ENCODE measurements around the gene ADM2.
A peak's percentile ranks its signal among the peaks of the same experiment; 100 is the strongest.

The ADM2 gene

DNA sequence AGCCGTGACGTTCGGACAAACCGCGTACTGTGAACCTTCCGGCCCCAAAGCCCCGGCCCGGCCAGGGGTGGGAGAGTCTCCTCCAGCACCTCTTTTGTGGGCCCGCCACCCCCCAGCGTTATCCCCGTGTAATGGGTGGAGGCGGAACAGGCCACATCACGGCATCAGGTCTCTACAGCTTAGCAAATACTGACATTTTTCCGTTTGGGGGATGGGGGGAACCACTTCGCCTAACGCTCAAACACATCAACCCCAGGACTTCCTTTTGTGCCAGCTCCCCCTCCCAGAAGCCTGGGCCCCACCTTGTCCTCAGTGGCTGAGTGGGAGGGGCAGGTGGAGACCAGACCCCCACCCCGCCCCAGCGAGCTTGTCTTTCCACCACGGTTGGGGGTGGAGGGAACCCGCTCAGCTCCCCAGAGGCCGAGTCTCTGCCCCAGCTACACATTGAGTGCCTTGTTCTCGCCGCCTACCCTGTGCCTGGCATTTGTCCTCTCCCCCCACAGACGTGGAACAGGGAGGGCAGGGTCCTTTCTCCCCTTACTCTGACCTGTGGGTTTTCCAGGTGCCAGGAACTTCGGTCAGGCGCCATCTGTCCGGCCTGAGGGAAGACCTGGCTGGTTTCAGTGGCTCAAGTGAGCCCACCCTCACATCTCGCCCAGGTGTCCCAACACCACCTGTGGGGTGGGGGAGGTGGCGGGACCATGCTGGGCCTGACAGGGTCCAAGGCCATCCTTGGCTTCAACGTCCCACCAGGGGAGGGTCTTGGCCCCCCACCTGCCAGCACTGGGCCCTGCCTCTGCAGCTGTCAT lies 36.1 kb upstream of the ADM2 start:
- DNase-seq (ENCODE audit: low spot score): no peak

DNA sequence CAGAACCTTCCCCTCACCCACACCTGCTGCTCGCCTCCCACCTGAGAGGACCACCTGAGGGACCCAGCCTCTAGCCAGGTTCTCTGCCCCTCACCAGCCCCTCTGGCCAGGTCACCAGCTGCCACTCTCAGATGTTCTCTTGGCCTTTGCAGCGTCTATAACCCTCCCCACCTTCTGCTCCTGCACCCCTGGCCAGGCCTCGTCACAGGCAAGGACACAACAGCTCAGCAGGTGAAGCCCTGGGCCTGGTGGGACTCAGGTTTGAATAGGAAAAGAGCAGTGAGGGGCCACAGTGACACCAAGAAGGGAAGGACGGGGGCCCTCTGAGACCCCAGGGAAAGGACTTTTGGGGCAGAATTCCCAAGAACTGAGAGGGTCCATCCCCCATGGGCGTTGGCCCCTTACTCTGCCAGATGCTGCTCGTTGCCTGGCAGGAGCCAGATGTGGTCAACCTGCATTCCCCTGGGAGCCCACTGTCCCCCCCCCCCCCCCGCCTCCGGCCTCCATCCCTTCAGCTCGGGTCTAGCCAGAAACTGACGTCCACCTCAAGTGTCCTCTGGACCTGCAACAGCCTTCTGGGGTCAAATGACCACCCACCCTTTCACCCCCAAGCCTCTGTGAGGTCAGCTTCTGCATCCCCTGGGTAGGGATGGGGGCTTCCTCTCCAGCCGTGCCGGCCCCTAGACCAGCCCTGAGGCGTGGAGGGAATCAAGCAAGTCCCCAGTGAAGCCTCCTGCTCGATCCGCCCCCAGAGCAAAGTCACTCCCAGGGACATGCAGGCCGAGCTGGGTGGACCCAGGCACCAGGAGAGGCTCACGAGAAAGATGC lies 35.2 kb upstream of the ADM2 start:
- DNase-seq (ENCODE audit: low spot score): no peak

DNA sequence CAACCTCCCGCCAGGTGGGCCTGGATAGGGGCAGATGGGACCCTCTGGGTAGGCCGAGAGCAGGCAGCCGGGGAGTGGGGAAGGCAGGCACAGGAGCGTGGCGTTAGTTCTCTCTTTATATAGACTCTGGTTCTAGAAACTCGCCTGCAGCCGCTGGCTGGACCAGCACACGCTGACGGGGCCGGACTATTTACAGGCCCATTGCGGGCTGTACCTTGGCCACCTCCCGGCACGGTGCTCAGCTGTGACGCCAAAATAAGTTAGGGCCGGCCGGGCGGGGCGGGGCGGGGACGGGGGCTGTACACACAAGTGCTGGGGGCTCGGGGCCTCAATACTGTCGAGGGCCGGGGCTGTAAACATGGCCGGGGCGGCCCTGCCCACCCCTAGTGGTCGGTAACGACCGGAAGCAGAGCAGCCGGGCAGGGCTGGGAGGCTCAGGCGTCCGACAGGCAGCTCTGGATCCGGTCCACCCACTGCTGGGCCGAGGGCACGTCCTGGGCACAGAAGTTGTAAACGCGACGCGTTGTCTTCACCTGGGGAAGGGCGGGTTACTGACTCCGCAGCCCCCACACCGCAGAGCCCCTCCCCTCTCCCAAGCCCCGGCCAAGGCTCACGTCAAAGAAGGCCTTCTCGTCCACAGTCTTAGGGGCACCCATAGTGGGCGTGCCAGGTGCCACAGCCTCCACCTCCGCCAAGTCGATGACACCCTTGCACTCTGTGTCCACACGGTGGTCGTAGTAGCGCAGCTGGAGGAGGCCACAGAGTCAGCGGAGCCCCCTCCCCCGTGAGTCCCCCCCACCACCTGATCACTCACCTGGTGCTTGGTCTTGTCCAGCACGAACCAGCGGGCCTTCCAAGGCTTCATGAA lies 34.4 kb upstream of the ADM2 start:
- DNase-seq (ENCODE audit: low spot score): no peak

DNA sequence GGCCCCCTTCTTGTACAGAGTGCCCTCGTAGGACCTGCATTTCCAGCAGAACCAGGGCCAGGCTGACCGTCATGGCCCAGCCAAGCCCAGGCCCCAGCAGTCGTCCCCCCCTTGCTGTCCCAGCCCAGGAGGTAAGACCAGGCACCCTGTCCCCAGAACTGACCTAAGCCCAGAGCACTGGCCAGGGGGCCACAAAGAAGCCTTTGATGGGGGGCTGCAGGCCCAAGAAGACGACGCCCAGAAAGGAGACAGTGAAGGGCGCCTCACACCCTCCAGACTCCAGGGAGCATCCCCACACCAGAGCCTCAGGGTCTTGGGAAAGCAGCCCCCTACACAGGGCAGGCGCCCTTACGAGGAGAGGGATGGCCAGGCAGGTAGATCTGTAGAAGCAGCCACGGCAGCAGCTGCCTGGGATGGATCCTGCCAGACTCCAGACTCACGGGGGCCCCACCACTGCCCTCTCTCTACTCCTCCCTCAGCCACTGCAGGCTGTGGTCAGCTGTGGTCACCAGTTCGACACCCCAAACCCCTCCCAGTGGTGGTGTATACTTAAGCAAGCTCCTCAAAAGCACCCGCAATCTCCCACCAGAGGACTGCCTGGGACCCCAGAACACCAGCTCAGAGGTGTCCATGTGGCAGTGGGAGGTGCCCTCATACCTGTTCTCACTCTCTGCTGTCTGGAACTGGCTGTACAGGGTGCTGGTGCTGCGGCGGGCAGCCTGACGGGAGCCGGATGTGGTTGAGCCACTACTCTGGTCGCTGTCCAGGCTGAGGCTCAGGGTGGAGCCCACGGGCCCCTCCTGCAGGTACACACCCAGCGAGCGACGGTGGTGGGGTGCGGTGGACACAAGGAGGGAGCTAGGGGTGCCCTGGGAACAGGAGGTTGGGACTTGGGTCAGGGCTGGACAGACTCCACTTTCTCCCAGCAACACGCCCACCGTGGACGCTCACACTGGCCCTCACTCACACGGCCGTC lies 33.5 kb upstream of the ADM2 start:
- DNase-seq (ENCODE audit: low spot score): no peak

DNA sequence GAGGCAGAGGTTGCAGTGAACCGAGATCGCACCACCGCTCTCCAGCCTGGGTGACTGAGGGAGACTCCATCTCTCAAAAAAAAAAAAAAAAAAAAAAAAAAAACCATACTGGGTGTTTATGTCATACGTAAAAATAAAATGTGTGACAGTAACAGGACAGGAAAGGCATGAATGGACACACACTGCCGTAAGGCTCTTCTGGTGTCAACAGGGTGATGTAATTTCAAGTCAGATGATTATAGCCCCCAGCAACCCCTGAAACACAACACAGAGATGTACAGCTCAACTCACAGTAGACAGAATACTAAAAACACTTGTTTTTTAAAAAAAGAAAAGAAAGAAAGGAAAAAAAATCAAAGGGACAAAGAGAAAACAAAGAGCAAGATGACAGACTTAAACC lies 28.7 kb upstream of the ADM2 start:
- DNase-seq (ENCODE audit: low spot score): no peak

DNA sequence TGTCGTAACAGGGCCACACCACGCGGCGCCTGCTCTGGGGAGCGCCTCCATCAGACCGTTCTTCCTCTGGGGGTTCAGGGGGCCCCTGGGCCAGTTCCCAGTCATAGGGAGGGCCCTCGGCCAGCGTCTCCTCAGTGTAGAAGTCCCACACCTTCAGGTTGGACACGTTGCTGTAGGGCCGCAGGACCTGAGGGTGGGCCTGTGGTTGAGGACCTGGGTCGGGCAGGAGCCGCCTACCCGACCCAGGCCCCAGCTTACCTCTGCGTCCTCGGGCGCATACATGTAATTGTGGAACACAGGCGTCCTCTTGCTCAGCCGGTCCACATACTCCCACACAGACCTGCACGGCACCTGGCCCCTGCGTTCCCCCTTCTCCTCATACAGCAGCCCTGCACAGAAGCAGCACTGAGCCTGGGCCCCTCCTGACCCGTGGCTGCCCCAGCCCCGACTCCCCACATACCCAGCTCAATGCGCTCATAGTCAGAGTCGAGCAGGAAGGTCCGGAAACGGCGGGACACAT lies 26.7 kb upstream of the ADM2 start:
- no peak for DNase-seq (ENCODE audit: low spot score)

DNA sequence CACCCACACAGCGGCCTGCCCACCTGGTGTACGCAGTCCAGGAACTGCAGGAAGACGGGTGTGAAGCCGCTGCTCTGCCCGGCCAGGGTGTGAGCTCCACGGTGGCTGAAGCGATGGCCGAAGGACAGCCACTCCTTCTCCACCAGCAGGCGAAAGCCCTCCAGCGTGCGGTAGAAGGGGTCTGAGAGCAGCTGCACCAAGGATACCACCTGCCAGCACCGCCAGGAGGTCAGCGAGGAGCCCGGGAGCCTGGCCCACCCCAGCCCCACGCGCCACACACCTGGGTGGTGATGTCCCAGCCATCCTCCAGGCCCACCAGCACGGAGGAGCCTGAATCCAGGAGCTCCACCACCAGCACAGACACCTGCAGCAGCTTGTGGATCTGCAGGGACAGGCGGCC lies 26.1 kb upstream of the ADM2 start:
- DNase-seq (ENCODE audit: low spot score): no peak

DNA sequence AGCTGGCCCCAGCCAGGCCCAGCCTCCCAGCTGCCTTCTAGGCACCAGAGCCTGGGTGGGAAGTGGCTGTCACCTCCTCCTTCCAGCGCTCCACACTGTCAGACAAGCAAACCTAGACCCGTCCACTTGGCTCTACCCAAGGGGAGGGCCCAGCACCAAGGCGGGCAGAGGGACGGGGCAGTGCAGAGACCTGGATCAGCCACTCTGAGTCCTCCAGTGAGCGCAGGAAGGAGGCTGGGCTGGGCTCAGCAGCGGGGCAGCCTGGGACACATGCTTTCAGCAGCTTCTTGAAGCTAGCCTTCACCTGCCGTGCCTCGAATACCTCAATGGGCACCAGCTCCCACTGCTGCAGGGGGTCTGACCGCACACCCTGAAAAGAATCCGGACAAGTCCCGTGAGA lies 25.3 kb upstream of the ADM2 start:
- DNase-seq (ENCODE audit: low spot score): no peak

DNA sequence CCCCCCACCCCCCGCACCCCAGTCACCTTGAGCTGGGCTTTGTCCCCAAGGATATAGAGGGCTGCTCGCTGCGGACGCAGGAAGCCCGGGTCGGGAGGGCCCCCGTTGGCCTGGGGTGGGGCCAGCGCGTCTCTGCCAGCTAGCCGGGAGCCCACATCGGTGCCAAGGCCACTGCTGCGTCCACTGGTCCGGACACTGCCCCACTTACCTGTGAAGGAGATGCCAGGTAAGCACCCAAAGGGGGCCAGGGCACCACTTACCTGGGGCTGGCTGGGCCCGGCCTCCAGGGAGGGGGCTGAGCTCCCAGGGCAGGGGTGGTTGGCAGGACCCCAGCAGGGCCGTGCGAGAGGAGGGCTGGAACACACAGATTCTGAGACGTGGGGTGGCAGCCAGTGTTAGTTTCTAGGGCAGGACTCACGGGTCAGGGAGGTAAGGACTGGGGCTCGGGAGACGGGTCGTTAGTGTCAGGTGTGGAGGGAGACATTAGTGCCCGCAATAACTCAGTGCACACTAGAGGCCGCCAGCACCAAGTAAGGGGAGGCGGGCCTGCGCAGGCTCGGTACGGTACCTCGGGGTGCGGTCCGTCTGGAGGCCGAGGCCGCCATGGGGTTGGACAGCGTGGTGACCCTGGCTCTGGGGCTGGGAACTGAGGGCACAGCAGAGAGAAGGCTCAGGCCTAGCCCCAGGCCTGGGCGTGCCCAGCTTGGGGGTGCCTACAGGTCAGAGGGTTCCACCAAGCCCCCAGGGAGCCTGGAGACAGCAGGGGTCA lies 24.7 kb upstream of the ADM2 start:
- DNase-seq (ENCODE audit: low spot score): peak; percentile 77

DNA sequence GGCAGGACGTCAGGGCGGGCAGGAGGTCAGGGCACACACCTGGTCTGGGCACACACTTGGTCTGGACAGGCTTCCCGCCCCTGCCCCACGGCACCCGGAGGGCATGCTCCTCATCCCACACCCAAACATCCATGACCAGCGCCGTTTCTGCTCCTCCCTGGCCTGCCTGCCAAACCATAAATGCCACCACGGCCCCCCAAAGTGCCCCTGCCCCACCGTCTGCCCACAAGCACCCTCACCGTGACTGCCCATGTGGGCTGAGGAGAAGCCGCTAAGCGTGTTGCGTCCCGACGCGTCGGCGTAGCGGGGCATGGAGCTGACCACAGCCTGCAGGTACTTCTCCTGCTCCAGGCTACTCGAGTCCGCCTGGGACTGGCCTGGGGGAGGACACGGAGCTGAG lies 22.3 kb upstream of the ADM2 start:
- DNase-seq (ENCODE audit: low spot score): no peak

DNA sequence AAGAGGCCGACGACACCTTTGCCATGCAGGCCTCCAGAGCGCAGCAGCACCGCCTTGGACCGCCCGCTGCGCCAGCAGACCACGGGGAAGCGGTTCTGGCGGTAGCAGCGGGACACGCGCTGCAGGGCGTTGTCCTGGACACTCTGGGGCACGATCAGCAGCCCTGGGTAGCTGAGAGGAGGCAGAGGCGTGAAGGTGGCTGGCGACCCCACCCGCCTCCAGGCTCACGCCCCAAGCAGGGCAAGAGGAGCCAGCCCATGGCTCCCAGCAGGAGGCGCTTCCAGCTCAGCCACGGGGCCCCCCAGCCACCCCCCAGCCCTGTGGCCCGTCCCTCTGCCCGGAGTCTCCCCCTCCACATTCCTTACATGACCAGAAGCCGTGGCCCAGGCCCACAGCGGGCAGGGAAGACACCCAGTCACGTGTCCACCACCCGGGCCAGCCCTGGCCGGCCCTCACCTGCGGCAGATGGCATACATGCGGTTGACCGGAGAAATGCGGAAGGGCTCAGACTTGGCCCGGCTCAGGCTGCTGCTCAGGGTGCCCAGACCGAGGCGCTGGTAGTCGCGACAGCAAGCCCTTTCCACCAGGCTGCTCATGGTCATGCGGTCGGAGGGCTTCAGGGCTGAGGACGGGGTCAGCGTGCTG lies 21.7 kb upstream of the ADM2 start:
- no peak for DNase-seq (ENCODE audit: low spot score)

DNA sequence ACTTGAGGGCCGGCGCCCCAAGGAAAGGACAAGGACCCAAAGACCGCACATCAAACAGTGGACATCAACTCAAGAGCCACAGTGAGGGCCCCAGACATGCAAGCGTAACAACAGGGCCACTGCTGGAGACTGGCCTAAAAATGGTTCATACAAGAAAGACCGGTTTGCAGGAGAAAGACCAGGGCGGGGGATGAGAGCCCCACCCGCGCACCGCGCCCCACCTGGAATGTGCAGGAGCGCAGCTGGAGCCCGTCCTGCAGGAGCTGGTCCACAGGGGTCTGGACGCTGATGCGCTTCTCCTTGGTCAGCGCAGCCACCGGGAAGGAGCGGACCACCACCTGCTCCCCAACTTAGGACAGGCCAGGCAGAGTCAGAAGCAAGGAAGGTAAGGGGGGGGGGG lies 20.4 kb upstream of the ADM2 start:
- DNase-seq (ENCODE audit: low spot score): no peak

DNA sequence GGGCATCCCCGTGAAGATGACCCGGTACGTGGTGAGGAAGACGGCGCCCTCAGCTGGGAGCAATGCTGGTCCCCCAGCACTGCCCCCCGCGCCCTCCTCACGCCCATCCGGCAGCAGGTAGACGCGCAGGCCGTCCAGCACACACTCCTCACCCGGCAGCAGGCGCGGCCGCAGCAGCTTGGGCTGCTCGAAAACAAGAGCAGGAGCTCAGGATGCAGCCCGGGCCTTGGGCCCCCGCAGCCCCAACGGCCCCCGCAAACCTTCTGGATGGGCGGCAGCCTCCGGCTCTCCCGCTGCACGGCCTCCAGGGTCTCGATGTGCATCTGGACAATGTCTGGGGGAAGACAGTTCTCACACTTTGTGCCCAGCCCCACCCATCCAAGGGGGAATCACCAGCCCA lies 19.8 kb upstream of the ADM2 start:
- no peak for DNase-seq (ENCODE audit: low spot score)

DNA sequence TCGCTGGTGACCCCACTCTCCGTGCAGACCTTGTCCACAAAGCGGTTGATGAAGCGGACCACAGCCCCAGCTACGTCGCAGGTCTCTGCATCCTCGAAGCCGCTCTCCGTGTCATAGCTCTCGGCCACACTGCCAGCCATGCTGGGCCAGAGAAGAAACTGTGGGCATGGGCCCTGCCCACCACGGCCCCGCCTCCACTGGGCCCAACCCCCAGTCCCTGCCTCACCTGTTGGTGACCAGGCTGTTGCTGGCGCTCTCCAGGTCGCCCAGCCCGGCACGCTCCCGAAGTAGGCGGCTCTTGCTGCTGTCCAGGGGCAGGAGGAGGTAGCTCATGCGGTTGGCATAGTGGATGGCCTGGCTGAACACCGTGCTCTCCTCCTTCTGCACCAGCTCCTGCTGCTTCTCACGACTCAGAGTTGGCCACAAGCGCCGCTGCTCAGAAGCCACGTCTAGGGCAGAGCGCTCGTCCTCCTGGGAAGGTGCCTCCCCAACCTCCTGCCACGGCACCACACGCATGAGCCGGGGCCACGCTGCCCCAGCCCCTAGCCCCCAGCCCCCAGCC lies 19.3 kb upstream of the ADM2 start:
- DNase-seq (ENCODE audit: low spot score): no peak

DNA sequence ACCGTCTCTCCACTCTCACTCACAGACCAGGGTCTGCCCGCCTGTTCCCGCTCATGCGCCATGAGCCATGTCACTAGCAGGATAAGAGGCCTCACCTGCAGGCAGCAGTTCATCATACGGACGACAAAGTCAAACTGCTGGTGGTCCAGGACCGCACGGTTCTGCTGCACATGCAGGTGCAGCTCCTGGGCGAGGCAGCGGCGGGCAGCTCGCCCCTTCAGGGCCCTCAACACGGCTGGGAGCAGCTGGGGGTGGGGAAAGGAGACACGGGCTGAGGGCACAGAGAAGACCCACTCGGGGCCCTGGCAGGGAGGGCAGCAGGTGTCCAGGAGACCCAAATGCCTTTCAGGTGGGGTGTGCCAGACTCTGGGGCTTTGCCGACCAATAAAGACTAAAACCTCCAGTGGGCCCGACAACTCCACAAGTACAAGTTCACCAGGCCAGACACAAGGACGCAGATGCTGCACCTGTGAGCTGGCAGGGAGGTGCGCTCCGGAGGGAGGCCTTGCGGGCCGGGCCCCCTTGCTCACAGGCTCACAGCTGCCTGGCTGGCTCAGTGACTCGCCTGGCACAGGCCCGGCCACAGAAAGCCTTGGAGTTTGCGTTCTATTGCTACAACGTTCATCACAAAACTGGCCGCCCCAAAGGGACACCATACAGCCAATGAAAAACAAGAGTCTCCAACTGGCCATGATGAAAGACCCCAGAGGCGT lies 18.0 kb upstream of the ADM2 start:
- DNase-seq (ENCODE audit: low spot score): no peak

DNA sequence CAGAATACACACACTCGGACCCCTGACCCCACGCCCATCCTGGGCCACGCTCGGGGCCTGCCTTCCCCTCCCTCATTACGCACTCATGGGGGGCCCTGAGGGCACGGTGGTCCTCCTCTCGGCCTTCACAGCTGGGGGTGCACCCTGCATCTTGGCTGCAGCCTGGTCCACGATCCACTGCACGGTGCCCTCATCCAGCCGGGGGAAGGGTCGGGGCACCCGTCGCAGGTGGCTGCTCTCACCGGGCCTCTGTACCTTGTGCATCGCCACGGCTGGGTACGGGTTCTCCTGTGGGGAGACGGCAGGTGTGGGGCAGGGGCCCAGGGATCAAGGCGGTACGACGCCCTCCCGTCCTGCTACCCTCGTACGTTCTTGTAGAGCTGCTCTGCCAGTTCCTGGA lies 16.9 kb upstream of the ADM2 start:
- no peak for DNase-seq (ENCODE audit: low spot score)

DNA sequence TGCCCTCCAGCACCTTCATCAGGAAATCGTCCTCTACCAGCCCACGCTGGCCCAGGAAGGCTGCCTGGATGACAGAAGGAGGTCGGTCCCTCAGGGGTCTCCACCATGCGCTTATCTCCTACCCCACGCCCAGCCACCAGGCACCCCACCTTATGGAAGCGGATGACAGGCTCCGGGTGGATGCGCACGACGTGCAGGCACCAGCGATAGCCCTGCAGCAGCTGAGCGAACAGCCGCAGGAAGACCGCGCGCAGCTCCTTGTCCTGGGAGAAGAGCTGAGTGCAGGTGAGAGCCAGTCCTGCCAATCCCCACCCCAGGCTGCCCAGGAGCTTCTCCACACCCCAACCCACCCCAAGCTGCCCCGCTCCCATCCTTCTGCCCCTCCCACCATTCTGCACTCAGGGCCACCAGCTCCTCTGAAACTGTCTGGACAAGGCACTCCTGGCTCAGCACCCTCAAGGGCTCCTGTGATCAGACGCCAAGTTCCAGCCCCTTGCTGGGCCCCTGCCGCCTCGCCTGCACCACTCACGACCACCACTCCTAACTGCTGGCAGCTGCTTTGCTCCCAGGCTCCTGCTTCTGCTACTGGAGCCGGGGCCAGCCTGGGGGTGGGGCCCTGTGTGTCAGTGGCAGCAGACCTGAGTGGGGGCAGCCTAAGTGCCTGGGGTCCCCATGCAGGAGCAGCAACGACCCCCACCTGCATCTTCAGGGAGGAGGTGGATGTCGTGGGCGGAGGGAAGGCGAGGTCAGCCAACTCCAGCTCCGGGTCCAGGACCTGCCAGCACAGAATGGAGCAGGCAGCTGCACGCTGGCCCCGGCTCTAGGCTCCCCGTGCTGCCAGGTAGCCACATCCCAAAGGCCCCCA lies 16.0 kb upstream of the ADM2 start:
- no peak for DNase-seq (ENCODE audit: low spot score)

DNA sequence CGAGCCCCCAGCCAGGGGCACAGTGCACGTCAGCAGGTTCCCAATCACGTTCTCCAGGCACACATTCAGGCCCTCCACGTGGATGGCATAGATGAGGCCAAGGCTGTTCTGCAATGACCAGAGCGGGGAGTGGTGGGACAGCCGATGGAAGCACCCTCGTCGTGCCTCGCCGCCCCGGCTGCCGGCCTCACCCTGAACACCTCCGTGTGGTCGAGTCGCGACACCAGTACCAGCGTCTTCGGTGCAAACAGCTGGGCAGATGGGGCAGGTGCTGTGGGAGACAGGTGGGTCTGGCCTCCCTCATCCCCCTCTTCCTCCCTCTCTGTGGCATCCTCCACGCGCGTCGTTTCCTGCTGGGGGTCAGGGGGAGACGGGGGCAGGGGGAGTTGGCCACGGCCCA lies 14.0 kb upstream of the ADM2 start:
- DNase-seq (ENCODE audit: low spot score): no peak
